HG02973 (cell line): Measurements from ENCODE around the gene TMEM258.

Source experiments
- ATAC-seq: cut with Tn5 transposase; IDR thresholded peaks from one replicate; pipeline ENCODE4 v1.9.1; 2021; ENCODE audit warnings: moderate library complexity; ENCODE audit not compliant: unreplicated experiment

TMEM258 gene

DNA sequence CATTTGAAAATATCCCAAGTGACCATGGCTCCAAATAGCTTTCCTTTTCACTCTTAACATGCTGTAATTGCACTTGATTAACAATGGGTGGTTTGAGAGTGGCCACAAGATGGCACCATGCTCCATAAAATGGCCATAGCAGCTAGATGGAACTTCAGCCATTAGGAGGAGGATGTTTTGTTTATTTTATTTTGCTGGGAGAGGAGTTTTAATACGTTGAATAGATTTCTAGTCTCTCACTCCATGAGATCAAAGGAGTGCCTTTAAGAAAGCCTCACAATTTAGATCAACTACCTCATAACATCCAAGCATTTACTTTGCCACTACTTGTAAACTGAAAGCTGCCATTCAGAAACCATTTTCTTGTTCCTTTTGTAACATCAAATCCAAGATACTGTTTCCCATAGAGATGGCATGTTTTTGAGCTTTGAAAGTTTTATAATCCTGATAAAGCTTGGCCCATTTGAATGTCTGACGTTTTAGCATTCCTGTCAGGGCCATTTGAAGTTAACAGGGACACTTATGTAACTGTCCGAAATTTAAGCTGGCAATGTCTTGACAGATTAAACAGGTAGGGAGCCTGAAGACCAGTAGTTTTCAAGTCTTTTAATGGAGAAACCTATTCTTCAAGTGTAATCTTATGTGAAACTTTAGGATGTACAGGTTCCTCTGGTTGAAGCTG lies 5.0 kb upstream of the TMEM258 start:
- no peak for ATAC-seq

DNA sequence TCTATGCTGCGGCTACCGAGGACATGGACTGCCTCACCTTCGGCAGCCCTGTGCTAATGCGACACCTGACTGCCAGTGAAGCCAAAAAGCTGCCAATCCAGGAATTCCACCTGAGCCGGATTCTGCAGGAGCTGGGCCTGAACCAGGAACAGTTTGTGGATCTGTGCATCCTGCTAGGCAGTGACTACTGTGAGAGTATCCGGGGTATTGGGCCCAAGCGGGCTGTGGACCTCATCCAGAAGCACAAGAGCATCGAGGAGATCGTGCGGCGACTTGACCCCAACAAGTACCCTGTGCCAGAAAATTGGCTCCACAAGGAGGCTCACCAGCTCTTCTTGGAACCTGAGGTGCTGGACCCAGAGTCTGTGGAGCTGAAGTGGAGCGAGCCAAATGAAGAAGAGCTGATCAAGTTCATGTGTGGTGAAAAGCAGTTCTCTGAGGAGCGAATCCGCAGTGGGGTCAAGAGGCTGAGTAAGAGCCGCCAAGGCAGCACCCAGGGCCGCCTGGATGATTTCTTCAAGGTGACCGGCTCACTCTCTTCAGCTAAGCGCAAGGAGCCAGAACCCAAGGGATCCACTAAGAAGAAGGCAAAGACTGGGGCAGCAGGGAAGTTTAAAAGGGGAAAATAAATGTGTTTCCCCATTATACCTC lies 3.6 kb upstream of the TMEM258 start:
- ATAC-seq, result no peak

GRCh38 chr11:61795459-61795858 lies 3.1 kb upstream of the TMEM258 start:
- no peak for ATAC-seq

DNA sequence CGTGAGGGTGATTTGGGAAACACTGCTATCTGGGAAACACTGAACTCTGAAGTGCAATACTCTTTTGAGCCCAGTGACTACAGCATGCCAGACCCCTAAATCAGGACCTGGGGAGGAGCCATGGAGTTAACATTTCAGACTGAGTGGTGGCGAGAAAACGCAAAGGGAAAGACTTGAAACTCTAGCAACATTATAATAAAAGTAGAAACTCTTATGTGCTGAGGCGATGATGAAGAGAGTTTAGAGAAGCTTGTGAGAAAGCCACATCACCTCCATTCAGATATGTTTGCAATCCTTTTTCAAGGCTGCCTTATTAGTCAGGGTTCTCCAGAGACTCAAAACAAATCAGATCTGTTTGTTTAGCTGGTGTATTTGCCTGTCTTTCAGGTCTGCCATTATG lies 2.2 kb upstream of the TMEM258 start:
- no peak for ATAC-seq

DNA sequence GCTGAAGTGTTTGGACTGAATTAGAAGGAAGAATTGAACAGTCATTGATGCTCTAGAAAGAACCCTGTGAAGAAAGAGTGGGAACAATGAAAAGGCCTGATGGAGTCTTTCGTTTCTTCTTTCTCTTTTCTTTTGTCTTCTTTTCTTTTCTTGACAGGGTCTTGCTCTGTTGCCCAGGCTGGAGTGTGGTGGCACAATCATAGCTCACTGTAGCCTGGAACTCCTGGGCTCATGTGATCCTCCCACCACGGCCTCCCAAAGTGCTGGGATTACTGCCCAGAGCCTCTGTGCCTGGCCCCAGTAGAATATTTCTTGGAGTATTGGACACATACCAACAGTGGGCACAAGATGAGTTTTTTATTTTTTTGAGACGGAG lies 1.4 kb upstream of the TMEM258 start:
- no peak for ATAC-seq

GRCh38 chr11:61793083-61793828 lies 857 bp upstream of the TMEM258 start:
- ATAC-seq, result no peak

- ATAC-seq, result no peak
These were observed 576 bp downstream of the TMEM258 start for GRCh38 chr11:61791737-61792309.

- no peak for ATAC-seq
These were observed 4.4 kb downstream of the TMEM258 start for GRCh38 chr11:61787928-61788491.

- no peak for ATAC-seq
These were observed 6.5 kb downstream of the TMEM258 start for GRCh38 chr11:61785837-61786402.

GRCh38 chr11:61784506-61784805 lies 7.9 kb downstream of the TMEM258 start:
- ATAC-seq, result no peak

DNA sequence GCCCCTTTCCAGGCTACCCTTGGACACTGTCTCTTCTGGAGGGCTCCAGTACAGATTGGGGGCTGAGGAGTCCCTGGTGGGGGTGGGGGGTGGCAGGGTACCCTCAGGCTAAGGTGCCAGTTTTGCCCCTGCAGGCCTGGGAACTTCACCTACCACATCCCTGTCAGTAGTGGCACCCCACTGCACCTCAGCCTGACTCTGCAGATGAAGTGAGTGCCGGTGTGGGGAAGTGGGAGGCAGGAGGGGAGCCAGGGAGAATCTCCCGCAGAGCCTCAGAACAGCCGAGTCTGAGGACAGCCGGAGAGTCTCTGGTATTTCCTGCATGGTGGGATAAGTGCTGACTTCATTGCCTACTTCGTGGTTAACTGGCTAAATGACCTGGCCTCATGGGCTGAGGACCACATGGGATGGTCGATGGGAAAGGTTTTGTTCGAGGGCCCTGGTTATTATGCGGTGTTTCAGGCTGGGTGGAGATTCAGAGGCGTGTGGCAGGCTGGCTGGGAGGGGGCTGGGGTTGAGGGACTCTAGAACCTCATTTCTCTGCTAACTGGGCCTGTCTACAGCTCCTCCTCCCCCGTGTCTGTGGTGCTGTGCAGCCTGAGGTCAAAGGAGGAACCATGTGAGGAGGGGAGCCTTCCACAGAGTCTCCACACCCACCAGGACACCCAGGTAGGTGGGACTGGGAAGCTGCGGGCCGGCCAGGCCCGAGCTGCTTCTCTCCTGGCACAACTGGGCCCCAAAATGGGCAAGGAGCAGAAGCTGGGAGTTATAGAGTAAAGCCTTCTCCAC lies 8.5 kb downstream of the TMEM258 start:
- ATAC-seq, result no peak

DNA sequence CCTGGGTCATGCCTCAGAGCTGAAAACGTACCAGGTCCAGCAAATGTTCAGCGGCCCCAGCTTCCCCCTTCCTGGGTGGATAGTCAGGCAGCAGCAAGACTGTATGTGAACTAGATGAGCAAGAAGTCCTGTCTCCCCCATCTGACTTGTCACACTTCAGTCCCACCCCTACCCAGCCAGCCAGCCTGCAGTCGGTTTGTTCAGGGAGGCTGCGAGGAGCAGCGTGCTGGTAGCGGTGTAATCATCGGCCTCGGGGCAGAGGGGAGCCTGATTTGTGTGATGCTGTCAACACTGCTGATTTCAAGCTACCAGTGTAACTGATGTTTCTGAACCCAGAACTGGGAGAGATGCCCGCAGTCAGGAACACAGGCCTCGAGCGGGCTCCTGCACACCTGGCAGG lies 9.6 kb downstream of the TMEM258 start:
- ATAC-seq, result no peak

- no peak for ATAC-seq
These were observed 10.1 kb downstream of the TMEM258 start for GRCh38 chr11:61782299-61782698.

GRCh38 chr11:61781585-61781984 lies 10.8 kb downstream of the TMEM258 start:
- no peak for ATAC-seq

DNA sequence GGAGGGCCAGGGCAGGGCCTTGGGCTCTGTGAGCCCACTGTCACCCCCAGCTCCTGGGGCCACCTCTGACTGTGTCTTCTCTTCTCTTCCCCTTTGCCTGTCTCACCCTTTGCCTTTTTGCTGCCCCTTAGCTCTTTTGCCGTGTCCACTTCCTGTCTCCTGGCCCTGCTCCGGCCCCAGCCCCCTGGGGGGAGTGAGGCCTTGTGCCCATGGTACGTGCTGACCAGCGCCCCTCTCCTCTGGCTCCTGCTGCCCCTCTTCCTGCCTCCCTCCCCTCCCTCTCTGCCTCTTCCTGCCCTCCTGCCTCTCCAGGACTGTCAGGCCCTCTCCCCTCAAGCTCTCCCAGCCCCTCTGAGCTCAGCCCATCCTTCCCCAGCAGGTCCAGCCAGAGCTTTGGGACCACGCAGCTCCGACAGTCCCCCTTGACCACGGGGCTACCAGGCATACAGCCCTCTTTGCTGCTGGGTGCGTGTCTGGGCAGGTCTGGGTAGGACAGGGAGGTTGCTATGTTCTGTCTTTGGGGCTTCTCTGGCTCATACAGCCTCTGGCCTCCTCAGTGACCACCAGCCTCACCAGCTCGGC lies 11.7 kb downstream of the TMEM258 start:
- ATAC-seq, result no peak

- ATAC-seq, result no peak
These were observed 12.5 kb downstream of the TMEM258 start for GRCh38 chr11:61779666-61780525.

DNA sequence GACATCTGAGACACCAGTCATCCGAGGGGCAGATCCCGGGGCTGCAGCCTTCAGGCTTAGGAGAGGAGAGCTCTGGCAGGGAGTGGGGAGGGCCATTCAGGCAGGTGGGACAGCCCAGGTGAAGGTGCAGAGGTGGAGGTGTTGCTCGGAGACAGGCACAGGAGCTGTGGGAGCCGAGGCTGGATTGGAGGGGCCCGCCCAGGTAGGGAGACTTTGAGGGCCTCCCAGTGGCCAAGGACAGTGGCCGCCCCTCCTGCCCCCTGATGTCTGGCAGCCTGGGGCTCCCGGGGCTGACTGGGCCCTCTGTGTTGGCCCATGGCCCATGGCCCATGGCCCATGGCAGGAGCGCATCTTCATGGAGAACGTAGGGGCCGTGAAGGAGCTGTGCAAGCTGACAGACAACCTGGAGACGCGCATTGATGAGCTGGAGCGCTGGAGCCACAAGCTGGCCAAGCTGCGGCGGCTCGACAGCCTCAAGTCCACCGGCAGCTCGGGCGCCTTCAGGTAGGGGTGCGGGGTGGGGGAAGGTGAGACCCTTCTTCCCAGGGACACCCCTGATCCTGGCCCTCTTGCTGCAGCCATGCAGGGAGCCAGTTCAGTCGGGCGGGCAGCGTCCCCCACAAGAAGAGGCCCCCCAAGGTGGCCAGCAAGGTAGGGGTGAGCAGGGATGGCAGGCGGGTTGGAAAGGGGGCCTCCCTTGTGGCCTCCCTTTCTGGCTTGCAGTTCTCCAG lies 13.3 kb downstream of the TMEM258 start:
- ATAC-seq, result no peak

DNA sequence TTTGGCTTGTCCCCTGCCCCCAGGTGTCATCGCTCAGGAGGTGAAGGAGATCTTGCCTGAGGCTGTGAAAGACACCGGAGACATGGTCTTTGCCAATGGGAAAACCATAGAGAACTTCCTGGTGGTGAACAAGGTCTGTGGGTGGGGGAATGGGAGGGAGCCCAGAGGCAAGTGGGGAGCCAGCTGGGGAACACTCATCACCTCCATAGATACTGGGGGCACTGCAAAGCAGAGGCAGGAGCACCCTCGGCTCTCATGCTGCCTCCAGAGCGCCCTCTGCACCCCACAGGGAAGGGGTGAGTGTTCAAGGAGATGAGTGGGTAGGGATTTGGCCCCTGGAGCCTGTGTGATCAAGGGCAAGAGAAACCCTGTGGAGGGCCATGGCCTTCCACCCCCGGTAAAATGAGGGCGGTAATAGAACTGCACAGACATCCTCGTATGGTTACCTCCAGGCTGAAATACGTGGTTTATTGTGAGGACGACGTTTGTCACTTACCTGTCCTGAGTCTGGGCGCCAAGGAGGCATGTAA lies 14.0 kb downstream of the TMEM258 start:
- no peak for ATAC-seq
